ENCODE results near the gene PPARD. TPM values are rescaled to one million over a fixed set of nuclear protein-coding genes. Genes with fewer than 3 reads are reported as not detected.

The PPARD gene
- total RNA-seq, 4 donors from 2014 or later = 10.0 to 15.3 (median 13.0) TPM

GRCh38 chr6:35419961-35420360 lies 77.6 kb downstream of the PPARD start:
- no peak overlapping the region for H3K4me3 ChIP-seq
- H3K27ac ChIP-seq = no peak overlapping the region
- peaks cover 0 to 66% (median 18%) of the 10 kb centered on the region in 3 donors for H3K36me3 ChIP-seq
- no peak for TF ChIP-seq POLR2A (IDR thresholded peaks at IDR 0.05)
- TF ChIP-seq EP300 (IDR thresholded peaks at IDR 0.05) = no peak
- no peaks in the 10 kb centered on the region for H3K9me3 ChIP-seq
- WGBS, 2 donors = 96% methylated on average over 12 to 14 of the region's 14 CpGs
- H3K4me1 ChIP-seq = peaks cover 0 to 25% (median 4%) of the 10 kb centered on the region in 4 donors
- H3K27me3 ChIP-seq = no peaks in the 10 kb centered on the region
- no peak for DNase-seq (ENCODE audit: low spot score in 2 of 2)

- Histone ChIP-seq H3K4me3 (no peak overlapping the region), H3K27ac (peak overlapping the region in 2 of 4 donors; percentile 58 to 68), H3K4me1 (peaks cover 0 to 22% (median 5%) of the 10 kb centered on the region in 4 donors), H3K9me3 (peaks cover 0 to 21% (median 3%) of the 10 kb centered on the region in 4 donors), H3K27me3 (no peaks in the 10 kb centered on the region), H3K36me3 (peaks cover 0 to 79% (median 18%) of the 10 kb centered on the region in 3 donors)
- TF ChIP-seq CTCF (IDR thresholded peaks at IDR 0.05) = no peak
- no peak for TF ChIP-seq EP300 (IDR thresholded peaks at IDR 0.05)
- no peak for TF ChIP-seq POLR2A (IDR thresholded peaks at IDR 0.05)
- no peak for DNase-seq (ENCODE audit: low spot score in 2 of 2)
- WGBS, 2 donors = 40 to 67% methylated on average over 3 of the region's 3 CpGs
Measured at GRCh38 chr6:35425284-35425683, 82.9 kb downstream of the PPARD start.

- H3K9me3 ChIP-seq = peaks cover 0 to 24% (median 3%) of the 10 kb centered on the region in 4 donors
- TF ChIP-seq POLR2A (IDR thresholded peaks at IDR 0.05) = no peak
- TF ChIP-seq CTCF (IDR thresholded peaks at IDR 0.05) = no peak
- no peaks in the 10 kb centered on the region for H3K27me3 ChIP-seq
- H3K36me3 ChIP-seq = peaks cover 0 to 76% (median 18%) of the 10 kb centered on the region in 3 donors
- no peak overlapping the region for H3K4me3 ChIP-seq
- H3K4me1 ChIP-seq = peaks cover 0 to 22% (median 5%) of the 10 kb centered on the region in 4 donors
- H3K27ac ChIP-seq = peak overlapping the region in 2 of 4 donors; percentile 58 to 68
- 47% methylated on average over 8 of the region's 8 CpGs for WGBS, 2 donors
- DNase-seq (ENCODE audit: low spot score in 2 of 2) = no peak
Measured at GRCh38 chr6:35426074-35426473, 83.7 kb downstream of the PPARD start.

- peaks cover 0 to 24% (median 3%) of the 10 kb centered on the region in 4 donors for H3K9me3 ChIP-seq
- no peaks in the 10 kb centered on the region for H3K27me3 ChIP-seq
- WGBS, 2 donors = 77 to 88% methylated on average over 3 of the region's 5 CpGs
- no peak overlapping the region for H3K27ac ChIP-seq
- DNase-seq (ENCODE audit: low spot score in 2 of 2) = no peak
- H3K4me1 ChIP-seq = peaks cover 0 to 22% (median 5%) of the 10 kb centered on the region in 4 donors
- no peak for TF ChIP-seq POLR2A (IDR thresholded peaks at IDR 0.05)
- TF ChIP-seq CTCF (IDR thresholded peaks at IDR 0.05) = no peak
- no peak overlapping the region for H3K4me3 ChIP-seq
- peaks cover 0 to 62% (median 12%) of the 10 kb centered on the region in 3 donors for H3K36me3 ChIP-seq
Measured at GRCh38 chr6:35427435-35427834, 85.1 kb downstream of the PPARD start.

- WGBS, 2 donors = 77 to 82% methylated on average over 8 to 9 of the region's 9 CpGs
- Histone ChIP-seq H3K27me3 (no peaks in the 10 kb centered on the region), H3K9me3 (peaks cover 0 to 24% (median 3%) of the 10 kb centered on the region in 4 donors), H3K27ac (no peak overlapping the region), H3K36me3 (peaks cover 0 to 60% (median 12%) of the 10 kb centered on the region in 3 donors), H3K4me1 (peaks cover 0 to 22% (median 5%) of the 10 kb centered on the region in 4 donors), H3K4me3 (no peak overlapping the region)
- TF ChIP-seq EP300 (IDR thresholded peaks at IDR 0.05) (no peak), POLR2A (IDR thresholded peaks at IDR 0.05) (no peak)
- DNase-seq (ENCODE audit: low spot score in 2 of 2) = no peak
Measured at GRCh38 chr6:35427851-35428321, 85.5 kb downstream of the PPARD start.

- no peak for DNase-seq (ENCODE audit: low spot score in 2 of 2)
- H3K27ac ChIP-seq = no peak overlapping the region
- peaks cover 0 to 54% (median 12%) of the 10 kb centered on the region in 3 donors for H3K36me3 ChIP-seq
- 76 to 81% methylated on average over 10 of the region's 10 CpGs for WGBS, 2 donors
- no peaks in the 10 kb centered on the region for H3K27me3 ChIP-seq
- peaks cover 0 to 22% (median 5%) of the 10 kb centered on the region in 4 donors for H3K4me1 ChIP-seq
- no peak for TF ChIP-seq EP300 (IDR thresholded peaks at IDR 0.05)
- TF ChIP-seq POLR2A (IDR thresholded peaks at IDR 0.05) = no peak
- no peak for TF ChIP-seq CTCF (IDR thresholded peaks at IDR 0.05)
- peaks cover 0 to 24% (median 3%) of the 10 kb centered on the region in 4 donors for H3K9me3 ChIP-seq
- H3K4me3 ChIP-seq = no peak overlapping the region
Measured at GRCh38 chr6:35428421-35429149, 86.2 kb downstream of the PPARD start.
